Upper lobe of left lung (tissue), 6 donors: Measurements from ENCODE around the gene UBE2D3. TPM values are rescaled to one million over a fixed set of nuclear protein-coding genes. Genes with fewer than 3 reads are reported as not detected.

Experiments
- ATAC-seq, 2 donors: fragments of 200-7000 bp; cut with Tn5 transposase; one replicate each; pipeline ENCODE4 v1.9.1; 2022; ENCODE audit warnings: mild to moderate bottlenecking in 2 of 2, moderate library complexity in 2 of 2; ENCODE audit not compliant: low FRiP score in 2 of 2
- DNase-seq, 2 donors: peaks; one replicate each; pipeline ENCODE4 v3.0.0-alpha.2; 2019 to 2020
- H3K27ac ChIP-seq, 4 donors: fragments of 200-600 bp; sonication (generic); one replicate each; pipeline ENCODE4 v1.5.1; 2016 to 2019
- H3K27me3 ChIP-seq, 4 donors: fragments of 200-600 bp; sonication (generic); one replicate each; pipeline ENCODE4 v1.5.1; 2017 to 2019
- H3K36me3 ChIP-seq, 4 donors: fragments of 200-600 bp; sonication (generic); one replicate each; pipeline ENCODE4 v1.5.1; 2016 to 2019
- H3K4me1 ChIP-seq, 4 donors: fragments of 200-600 bp; sonication (generic); one replicate each; pipeline ENCODE4 v1.5.1; 2018 to 2019
- H3K4me3 ChIP-seq, 4 donors: fragments of 200-600 bp; sonication (generic); one replicate each; pipeline ENCODE4 v1.5.1; 2017 to 2019; ENCODE audit warnings: mild to moderate bottlenecking in 2 of 4, moderate library complexity in 1 of 4
- H3K9me3 ChIP-seq, 4 donors: fragments of 200-600 bp; sonication (generic); one replicate each; pipeline ENCODE4 v1.5.1; 2018 to 2019
- EP300 ChIP-seq, 4 donors: sonication (generic); formaldehyde crosslinking; IDR thresholded peaks; one replicate each; pipeline ENCODE4 v1.5.1; 2017; ENCODE audit warnings: antibody characterized with exemption in 4 of 4, control low read depth in 2 of 4
- POLR2A ChIP-seq, 4 donors: fragments of 450-650 bp; IDR thresholded peaks; one replicate each; pipeline ENCODE4 v1.5.1; 2016 to 2017; ENCODE audit warnings: antibody characterized with exemption in 4 of 4, mild to moderate bottlenecking in 2 of 4
- POLR2AphosphoS5 ChIP-seq, 2 donors: sonication (generic); formaldehyde crosslinking; IDR thresholded peaks; one replicate each; pipeline ENCODE4 v1.5.1; 2017; ENCODE audit warnings: antibody characterized with exemption in 2 of 2
- WGBS, 2 donors: methylation state at CpG; one replicate each; pipeline ENCODE4 v1.1.5; 2017 to 2018; 5-methylcytosine and 5-hydroxymethylcytosine counted together
- total RNA-seq, 6 donors: library from RNA; depleted of rRNA in 4 of 6; stranded (reverse); fragments of >200 nt in 4 of 6; gene quantifications; one replicate each; pipeline versions ENCODE4 v1.1.0 to v1.2.1, GENCODE V29; 2016 to 2021
- TF ChIP-seq, protein P1 (sequence below), 6 experiments: fragments of 450-650 bp in 4 of 6; fragments of 200-600 bp in 2 of 6; sonication (generic) in 2 of 6; IDR thresholded peaks; one replicate each; pipeline ENCODE4 v1.5.1; 2016 to 2019; ENCODE audit warnings: antibody characterized with exemption in 6 of 6
- donor health status: DM: no; HTN: no; CAD: no; lungs with moderate emphysema.
- donor health status: DM: no; HTN: yes; CAD: no; lungs with severe emphysema.

The UBE2D3 gene
- total RNA-seq, 6 donors from 2014 or later = 215 to 376 (median 317) TPM

DNA sequence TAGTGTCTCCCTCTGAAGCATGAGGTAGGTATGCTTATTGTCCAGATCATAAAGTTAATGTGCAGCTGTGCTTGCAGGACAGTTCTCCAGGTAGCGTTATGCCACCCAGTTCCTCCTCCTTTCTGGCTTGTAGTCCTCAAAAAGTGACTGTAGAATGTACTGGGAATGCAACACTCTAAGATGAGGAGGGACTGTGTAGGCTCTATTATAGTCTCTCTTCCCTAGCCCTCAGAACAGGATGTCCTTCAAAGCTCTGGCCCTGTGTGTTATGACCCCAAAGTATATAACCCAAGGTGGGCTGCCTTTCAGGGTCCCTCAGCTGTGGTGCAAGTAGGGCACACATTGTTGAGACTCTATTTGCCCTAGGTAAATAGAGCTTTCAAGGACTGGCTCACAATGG lies 45.8 kb downstream of the UBE2D3 start:
- DNase-seq (no peak), ATAC-seq (no peak)
- TF ChIP-seq POLR2AphosphoS5 (IDR thresholded peaks at IDR 0.05) = no peak
- no peak for TF ChIP-seq EP300 (IDR thresholded peaks at IDR 0.05)
- TF ChIP-seq, protein P1, sequence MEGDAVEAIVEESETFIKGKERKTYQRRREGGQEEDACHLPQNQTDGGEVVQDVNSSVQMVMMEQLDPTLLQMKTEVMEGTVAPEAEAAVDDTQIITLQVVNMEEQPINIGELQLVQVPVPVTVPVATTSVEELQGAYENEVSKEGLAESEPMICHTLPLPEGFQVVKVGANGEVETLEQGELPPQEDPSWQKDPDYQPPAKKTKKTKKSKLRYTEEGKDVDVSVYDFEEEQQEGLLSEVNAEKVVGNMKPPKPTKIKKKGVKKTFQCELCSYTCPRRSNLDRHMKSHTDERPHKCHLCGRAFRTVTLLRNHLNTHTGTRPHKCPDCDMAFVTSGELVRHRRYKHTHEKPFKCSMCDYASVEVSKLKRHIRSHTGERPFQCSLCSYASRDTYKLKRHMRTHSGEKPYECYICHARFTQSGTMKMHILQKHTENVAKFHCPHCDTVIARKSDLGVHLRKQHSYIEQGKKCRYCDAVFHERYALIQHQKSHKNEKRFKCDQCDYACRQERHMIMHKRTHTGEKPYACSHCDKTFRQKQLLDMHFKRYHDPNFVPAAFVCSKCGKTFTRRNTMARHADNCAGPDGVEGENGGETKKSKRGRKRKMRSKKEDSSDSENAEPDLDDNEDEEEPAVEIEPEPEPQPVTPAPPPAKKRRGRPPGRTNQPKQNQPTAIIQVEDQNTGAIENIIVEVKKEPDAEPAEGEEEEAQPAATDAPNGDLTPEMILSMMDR (IDR thresholded peaks at IDR 0.05) = no peak
- TF ChIP-seq POLR2A (IDR thresholded peaks at IDR 0.05) = no peak
- H3K36me3 ChIP-seq = no peaks in the 10 kb centered on the region
- no peak overlapping the region for H3K27ac ChIP-seq
- H3K27me3 ChIP-seq = no peaks in the 10 kb centered on the region
- WGBS, 2 donors = 80 to 93% methylated on average over 1 of the region's 1 CpG
- no peaks in the 10 kb centered on the region for H3K9me3 ChIP-seq
- no peak overlapping the region for H3K4me3 ChIP-seq
- H3K4me1 ChIP-seq = peaks cover 0 to 6% (median 0%) of the 10 kb centered on the region in 4 donors

DNA sequence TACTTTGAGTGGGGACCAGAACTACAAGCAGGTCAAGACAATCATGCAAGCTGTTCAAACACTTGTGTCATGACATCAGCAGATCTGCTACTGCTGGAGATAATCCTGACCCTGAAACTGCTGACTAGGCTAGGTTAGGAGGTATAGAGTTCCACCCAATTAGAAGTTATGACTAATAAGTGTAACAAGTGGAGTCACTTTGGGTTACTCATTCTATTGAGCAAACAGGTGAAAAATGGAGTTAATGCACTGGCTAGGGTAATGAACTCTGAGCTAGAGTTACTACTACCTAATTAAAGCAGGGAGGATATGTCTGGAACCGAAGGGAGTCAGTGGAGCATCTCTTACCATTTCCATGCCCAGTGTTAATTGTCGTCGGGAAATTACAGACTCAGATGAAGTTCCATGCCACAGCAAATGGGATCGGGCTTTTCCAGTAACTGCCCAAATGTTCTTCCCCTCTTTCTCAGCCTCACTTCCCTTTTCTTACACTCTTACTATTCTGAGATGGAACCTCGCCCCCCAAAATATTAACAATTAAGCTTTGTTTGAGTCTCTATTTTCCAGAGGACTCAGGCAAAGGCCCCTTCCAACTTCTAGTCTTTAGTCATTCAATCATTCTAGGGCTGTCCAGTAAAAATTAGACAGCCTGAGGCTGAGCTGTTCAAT lies 46.7 kb downstream of the UBE2D3 start:
- DNase-seq (no peak), ATAC-seq (peak; percentile 26 to 43)
- WGBS, 2 donors = 77 to 86% methylated on average over 5 of the region's 5 CpGs
- H3K4me1 ChIP-seq = peaks cover 0 to 6% (median 0%) of the 10 kb centered on the region in 4 donors
- no peaks in the 10 kb centered on the region for H3K27me3 ChIP-seq
- no peak overlapping the region for H3K4me3 ChIP-seq
- H3K36me3 ChIP-seq = no peaks in the 10 kb centered on the region
- H3K9me3 ChIP-seq = no peaks in the 10 kb centered on the region
- TF ChIP-seq POLR2A (IDR thresholded peaks at IDR 0.05) = no peak
- no peak for TF ChIP-seq EP300 (IDR thresholded peaks at IDR 0.05)
- TF ChIP-seq POLR2AphosphoS5 (IDR thresholded peaks at IDR 0.05) = no peak
- TF ChIP-seq, protein P1 (IDR thresholded peaks at IDR 0.05) = no peak
- no peak overlapping the region for H3K27ac ChIP-seq

DNA sequence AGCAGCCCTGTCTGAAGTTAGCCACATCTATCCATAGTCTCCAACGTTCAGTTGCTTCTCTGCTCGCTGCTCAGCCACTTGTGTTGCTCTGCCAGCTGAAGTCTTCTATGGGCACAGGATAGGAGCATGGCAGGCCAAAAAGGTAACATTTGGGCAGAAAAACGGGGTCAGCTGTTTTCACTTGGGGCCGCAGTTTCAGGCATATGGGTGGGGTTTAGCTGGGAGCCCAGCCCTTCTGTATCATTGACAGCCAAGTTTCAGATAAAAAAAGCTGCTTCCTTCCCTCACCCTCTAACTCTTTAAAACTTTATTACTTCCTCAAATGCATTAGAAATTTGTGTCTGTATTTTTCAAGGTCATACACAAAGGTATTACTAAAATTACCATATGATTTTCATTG lies 48.1 kb downstream of the UBE2D3 start:
- Histone ChIP-seq H3K4me3 (peak overlapping the region in 1 of 4 donors; percentile 2), H3K27me3 (no peaks in the 10 kb centered on the region), H3K9me3 (no peaks in the 10 kb centered on the region), H3K27ac (no peak overlapping the region), H3K4me1 (peaks cover 0 to 6% (median 0%) of the 10 kb centered on the region in 4 donors), H3K36me3 (no peaks in the 10 kb centered on the region)
- no peak for DNase-seq
- WGBS, 2 donors = 43 to 75% methylated on average over 4 of the region's 4 CpGs
- TF ChIP-seq POLR2A (IDR thresholded peaks at IDR 0.05) = no peak
- TF ChIP-seq, protein P1 (IDR thresholded peaks at IDR 0.05) = no peak
- TF ChIP-seq EP300 (IDR thresholded peaks at IDR 0.05) = no peak
- TF ChIP-seq POLR2AphosphoS5 (IDR thresholded peaks at IDR 0.05) = no peak
- ATAC-seq = no peak

DNA sequence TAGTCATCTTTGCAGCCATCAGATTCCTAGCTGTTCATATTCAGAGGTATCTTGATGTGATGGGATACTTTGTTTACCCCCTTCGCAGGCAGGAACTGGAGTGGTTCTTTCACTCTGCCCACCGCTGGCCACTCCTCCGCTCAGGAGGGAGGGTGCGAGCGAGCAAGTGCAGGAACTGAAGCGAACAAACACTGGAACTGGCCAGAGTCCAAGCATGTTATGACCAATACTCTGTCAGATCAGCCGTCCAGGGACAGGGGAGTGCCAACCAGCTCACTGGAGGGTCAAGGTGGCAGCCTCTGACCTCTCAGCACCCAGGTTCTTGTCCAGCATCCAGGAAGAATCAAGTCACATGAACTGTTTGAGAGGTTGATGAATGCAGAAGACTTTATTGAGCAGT lies 48.6 kb downstream of the UBE2D3 start:
- H3K27ac ChIP-seq = no peak overlapping the region
- no peaks in the 10 kb centered on the region for H3K36me3 ChIP-seq
- peaks cover 0 to 6% (median 0%) of the 10 kb centered on the region in 4 donors for H3K4me1 ChIP-seq
- TF ChIP-seq POLR2A (IDR thresholded peaks at IDR 0.05) (no peak), EP300 (IDR thresholded peaks at IDR 0.05) (no peak), POLR2AphosphoS5 (IDR thresholded peaks at IDR 0.05) (no peak)
- TF ChIP-seq, protein P1 (IDR thresholded peaks at IDR 0.05) = no peak
- DNase-seq (peak in 1 of 2 donors; percentile 50), ATAC-seq (peak; percentile 40 to 51)
- no peaks in the 10 kb centered on the region for H3K27me3 ChIP-seq
- WGBS, 2 donors = 46% methylated on average over 7 of the region's 7 CpGs
- peak overlapping the region in 2 of 4 donors; percentile 2 to 4 for H3K4me3 ChIP-seq
- no peaks in the 10 kb centered on the region for H3K9me3 ChIP-seq

DNA sequence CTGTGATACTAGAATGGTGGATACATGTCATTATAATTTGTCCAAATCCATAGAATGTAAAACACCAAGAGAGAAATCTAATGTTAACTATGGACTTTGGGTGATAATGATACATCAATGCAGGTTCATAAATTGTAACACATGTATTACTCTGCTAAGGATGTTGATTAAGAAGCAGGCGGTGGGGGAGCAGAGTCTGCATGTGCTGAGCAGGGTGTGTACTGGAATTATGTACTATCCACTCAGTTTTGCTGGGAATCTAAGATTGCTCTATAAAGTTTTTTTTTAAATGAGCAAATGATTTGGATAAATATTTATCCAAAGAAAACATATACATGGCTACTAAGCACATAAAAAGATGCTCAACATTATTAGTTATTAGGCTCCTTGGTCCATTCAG lies 51.5 kb downstream of the UBE2D3 start:
- Histone ChIP-seq H3K4me3 (no peak overlapping the region), H3K27me3 (no peaks in the 10 kb centered on the region), H3K27ac (no peak overlapping the region), H3K4me1 (peaks cover 0 to 6% (median 0%) of the 10 kb centered on the region in 4 donors), H3K9me3 (no peaks in the 10 kb centered on the region), H3K36me3 (no peaks in the 10 kb centered on the region)
- no peak for ATAC-seq
- TF ChIP-seq EP300 (IDR thresholded peaks at IDR 0.05) (no peak), POLR2A (IDR thresholded peaks at IDR 0.05) (no peak), POLR2AphosphoS5 (IDR thresholded peaks at IDR 0.05) (no peak)
- TF ChIP-seq, protein P1 (IDR thresholded peaks at IDR 0.05) = no peak
- DNase-seq = no peak
- WGBS, 2 donors = 89 to 93% methylated on average over 1 of the region's 1 CpG
